CD4-positive, alpha-beta memory T cell (primary cell): ENCODE data around the gene DMAC2. TPM values are rescaled to one million over a fixed set of nuclear protein-coding genes. Genes with fewer than 3 reads are reported as not detected.

Source experiments
- CTCF ChIA-PET: fragments of 350-600 bp; sonication (Branson Sonifier 250); formaldehyde crosslinking; loops from one replicate; lab custom pipeline; 2021; ENCODE audit warnings: inconsistent platforms; ENCODE audit not compliant: partially characterized antibody; lab: Charles Lee
- POLR2A ChIA-PET: fragments of 350-600 bp; sonication (Branson Sonifier 250); formaldehyde crosslinking; loops from one replicate; lab custom pipeline; 2021; ENCODE audit not compliant: partially characterized antibody; lab: Charles Lee
- DNase-seq, 5 donors: peaks; one replicate each; pipeline versions ENCODE4 v3.0.0 to v3.0.0-alpha.2; 2020 to 2022; ENCODE audit warnings: mixed read lengths in 1 of 5
- H3K27ac ChIP-seq: one replicate; pipeline ENCODE4 v1.7.0; 2013; ENCODE audit warnings: low read depth, low read length
- H3K27me3 ChIP-seq: 2 replicates; pipeline ENCODE4 v1.7.0; 2013; ENCODE audit warnings: mild to moderate bottlenecking, low read length, moderate library complexity; ENCODE audit not compliant: insufficient read depth
- H3K36me3 ChIP-seq: 2 replicates; pipeline ENCODE4 v1.7.0; 2013; ENCODE audit warnings: mild to moderate bottlenecking, low read length, moderate library complexity; ENCODE audit not compliant: insufficient read depth
- H3K4me1 ChIP-seq: 2 replicates; pipeline ENCODE4 v1.7.0; 2013; ENCODE audit warnings: mild to moderate bottlenecking, low read length, moderate library complexity; ENCODE audit not compliant: insufficient read depth
- H3K4me3 ChIP-seq, 2 donors: one replicate each; pipeline ENCODE4 v1.7.0; 2013; ENCODE audit warnings: low read length in 2 of 2, mild to moderate bottlenecking in 1 of 2
- H3K9me3 ChIP-seq, 2 donors: one replicate each; pipeline ENCODE4 v1.7.0; 2013; ENCODE audit warnings: low read length in 2 of 2, control low read depth in 1 of 2; ENCODE audit not compliant: control insufficient read depth in 1 of 2
- H3K27ac Mint-ChIP-seq, 7 donors: one replicate each; pipeline ENCODE4 v1.8.0; 2020 to 2021; ENCODE audit warnings: mixed read lengths in 7 of 7, mild to moderate bottlenecking in 6 of 7, inconsistent platforms in 3 of 7, moderate library complexity in 3 of 7
- H3K27me3 Mint-ChIP-seq, 2 donors: one replicate each; pipeline ENCODE4 v1.8.0; 2020 to 2021; ENCODE audit warnings: mixed read lengths in 2 of 2
- H3K36me3 Mint-ChIP-seq, 2 donors: one replicate each; pipeline ENCODE4 v1.8.0; 2020 to 2021; ENCODE audit warnings: mixed read lengths in 2 of 2, inconsistent platforms in 1 of 2, mild to moderate bottlenecking in 1 of 2
- H3K4me1 Mint-ChIP-seq, 4 donors: one replicate each; pipeline ENCODE4 v1.8.0; 2020 to 2021; ENCODE audit warnings: mixed read lengths in 4 of 4, mild to moderate bottlenecking in 1 of 4
- H3K4me3 Mint-ChIP-seq, 8 donors: one replicate each; pipeline ENCODE4 v1.8.0; 2020 to 2021; ENCODE audit warnings: mixed read lengths in 8 of 8, mild to moderate bottlenecking in 7 of 8, moderate library complexity in 6 of 8, inconsistent platforms in 3 of 8
- H3K9me3 Mint-ChIP-seq, 8 donors: one replicate each; pipeline ENCODE4 v1.8.0; 2020 to 2021; ENCODE audit warnings: mixed read lengths in 8 of 8, mild to moderate bottlenecking in 5 of 8, inconsistent platforms in 3 of 8, moderate library complexity in 1 of 8
- intact Hi-C: fragments of 100-400 bp; cut with micrococcal nuclease; formaldehyde crosslinking; loops from one replicate; pipeline ENCODE4 v1.15.1; 2023
- polyA plus RNA-seq, 2 donors: library from polyadenylated mRNA; unstranded; fragments of 300-500 nt; fragmentation: Illumina TruSeq; gene quantifications; one replicate each; pipeline ENCODE4 v1.2.3, GENCODE V29; 2021
- total RNA-seq, 2 experiments: library from RNA; stranded (reverse); gene quantifications; one replicate each; pipeline ENCODE4 v1.2.3, GENCODE V29; 2021

Gene DMAC2
- total and polyA plus RNA-seq, 4 experiments from 2014 or later = 27.7 to 58.2 (median 36.0) TPM

- Histone ChIP-seq H3K27me3 (no peaks in the 10 kb centered on the region), H3K4me1 (peaks cover 12% of the 10 kb centered on the region), H3K9me3 (no peaks in the 10 kb centered on the region), H3K36me3 (peaks cover 48% of the 10 kb centered on the region), H3K27ac (no peak overlapping the region), H3K4me3 (no peak overlapping the region)
- H3K4me1 Mint-ChIP-seq = peaks cover 4 to 22% (median 11%) of the 10 kb centered on the region in 4 donors
- POLR2A ChIA-PET = no interaction called here
- peak overlapping the region in 1 of 8 donors; percentile 34 for H3K4me3 Mint-ChIP-seq
- H3K27me3 Mint-ChIP-seq = no peaks in the 10 kb centered on the region
- CTCF ChIA-PET = no interaction called here
- intact Hi-C loops = no loop called here
- peaks cover 31 to 72% of the 10 kb centered on the region in 2 donors for H3K36me3 Mint-ChIP-seq
- peak overlapping the region in 1 of 7 donors; percentile 88 for H3K27ac Mint-ChIP-seq
- no peak for DNase-seq
- H3K9me3 Mint-ChIP-seq = no peaks in the 10 kb centered on the region
These were observed 17.7 kb downstream of the DMAC2 start for GRCh38 chr19:41421973-41422372.

- no peaks in the 10 kb centered on the region for H3K27me3 Mint-ChIP-seq
- ChIA-PET CTCF (no interaction called here), POLR2A (interaction anchor here (1.3 kb wide), 1 partner anchor 13 kb away, joined by 4 read pairs; no protein-coding TSS in a partner anchor)
- Histone ChIP-seq H3K4me1 (peaks cover 10% of the 10 kb centered on the region), H3K4me3 (no peak overlapping the region), H3K9me3 (no peaks in the 10 kb centered on the region), H3K27me3 (no peaks in the 10 kb centered on the region), H3K27ac (no peak overlapping the region), H3K36me3 (peaks cover 55% of the 10 kb centered on the region)
- H3K36me3 Mint-ChIP-seq = peaks cover 31 to 68% of the 10 kb centered on the region in 2 donors
- intact Hi-C loops = no loop called here
- H3K4me1 Mint-ChIP-seq = peaks cover 4 to 17% (median 8%) of the 10 kb centered on the region in 4 donors
- peak overlapping the region in 2 of 7 donors; percentile 6 to 78 for H3K27ac Mint-ChIP-seq
- H3K4me3 Mint-ChIP-seq = no peak overlapping the region
- no peaks in the 10 kb centered on the region for H3K9me3 Mint-ChIP-seq
- no peak for DNase-seq
These were observed 18.4 kb downstream of the DMAC2 start for GRCh38 chr19:41421314-41421713.

GRCh38 chr19:41420101-41420880 lies 19.4 kb downstream of the DMAC2 start:
- Mint-ChIP-seq H3K9me3 (no peaks in the 10 kb centered on the region), H3K27ac (peak overlapping the region in 1 of 7 donors; percentile 36), H3K36me3 (peaks cover 31 to 67% of the 10 kb centered on the region in 2 donors), H3K4me1 (peaks cover 1 to 11% (median 4%) of the 10 kb centered on the region in 4 donors), H3K27me3 (no peaks in the 10 kb centered on the region), H3K4me3 (no peak overlapping the region)
- Histone ChIP-seq H3K27me3 (no peaks in the 10 kb centered on the region), H3K4me3 (no peak overlapping the region), H3K36me3 (peaks cover 59% of the 10 kb centered on the region), H3K4me1 (peaks cover 9% of the 10 kb centered on the region), H3K27ac (no peak overlapping the region), H3K9me3 (no peaks in the 10 kb centered on the region)
- CTCF ChIA-PET = interaction anchor here (1.1 kb wide), 1 partner anchor 11 kb away, joined by 4 read pairs; no protein-coding TSS in a partner anchor
- intact Hi-C loops = no loop called here
- POLR2A ChIA-PET = interaction anchor here (0.6 to 1.3 kb wide), 3 partner anchors 11 to 63 kb away, joined by 4 read pairs; no protein-coding TSS in a partner anchor
- DNase-seq = no peak

GRCh38 chr19:41416194-41416674 lies 23.5 kb downstream of the DMAC2 start:
- Histone ChIP-seq H3K4me3 (no peak overlapping the region), H3K36me3 (peaks cover 76% of the 10 kb centered on the region), H3K9me3 (no peaks in the 10 kb centered on the region), H3K4me1 (no peaks in the 10 kb centered on the region), H3K27ac (no peak overlapping the region), H3K27me3 (no peaks in the 10 kb centered on the region)
- CTCF ChIA-PET = no interaction called here
- Mint-ChIP-seq H3K9me3 (no peaks in the 10 kb centered on the region), H3K27ac (peak overlapping the region in 2 of 7 donors; percentile 22 to 63), H3K27me3 (no peaks in the 10 kb centered on the region), H3K36me3 (peaks cover 30 to 61% of the 10 kb centered on the region in 2 donors), H3K4me1 (peaks cover 0 to 2% (median under 1%) of the 10 kb centered on the region in 4 donors), H3K4me3 (no peak overlapping the region)
- POLR2A ChIA-PET = interaction anchor here (0.6 kb wide), 1 partner anchor 77 kb away, joined by 3 read pairs; no protein-coding TSS in a partner anchor
- intact Hi-C loops = no loop called here
- DNase-seq = no peak

GRCh38 chr19:41415154-41415571 lies 24.5 kb downstream of the DMAC2 start:
- no peaks in the 10 kb centered on the region for H3K9me3 ChIP-seq
- no peak overlapping the region for H3K27ac ChIP-seq
- H3K27ac Mint-ChIP-seq = no peak overlapping the region
- H3K36me3 ChIP-seq = peaks cover 73% of the 10 kb centered on the region
- H3K27me3 ChIP-seq = no peaks in the 10 kb centered on the region
- intact Hi-C loops = no loop called here
- no peak overlapping the region for H3K4me3 ChIP-seq
- H3K4me1 Mint-ChIP-seq = peaks cover under 1 to 2% (median under 1%) of the 10 kb centered on the region in 4 donors
- H3K27me3 Mint-ChIP-seq = no peaks in the 10 kb centered on the region
- no peak overlapping the region for H3K4me3 Mint-ChIP-seq
- DNase-seq = no peak
- peaks cover under 1% of the 10 kb centered on the region for H3K4me1 ChIP-seq
- H3K9me3 Mint-ChIP-seq = no peaks in the 10 kb centered on the region
- POLR2A ChIA-PET = no interaction called here
- CTCF ChIA-PET = no interaction called here
- peaks cover 34 to 56% of the 10 kb centered on the region in 2 donors for H3K36me3 Mint-ChIP-seq

- Histone ChIP-seq H3K36me3 (peaks cover 69% of the 10 kb centered on the region), H3K9me3 (no peaks in the 10 kb centered on the region), H3K27ac (no peak overlapping the region), H3K4me3 (no peak overlapping the region), H3K27me3 (no peaks in the 10 kb centered on the region), H3K4me1 (peaks cover 4% of the 10 kb centered on the region)
- H3K4me1 Mint-ChIP-seq = peaks cover 5 to 8% (median 6%) of the 10 kb centered on the region in 4 donors
- no peak for DNase-seq
- ChIA-PET POLR2A (no interaction called here), CTCF (no interaction called here)
- intact Hi-C loops = no loop called here
- no peak overlapping the region for H3K4me3 Mint-ChIP-seq
- no peaks in the 10 kb centered on the region for H3K27me3 Mint-ChIP-seq
- H3K9me3 Mint-ChIP-seq = no peaks in the 10 kb centered on the region
- H3K36me3 Mint-ChIP-seq = peaks cover 29 to 55% of the 10 kb centered on the region in 2 donors
- no peak overlapping the region for H3K27ac Mint-ChIP-seq
These were observed 25.3 kb downstream of the DMAC2 start for GRCh38 chr19:41414461-41414860.

- Mint-ChIP-seq H3K36me3 (peaks cover 26 to 54% of the 10 kb centered on the region in 2 donors), H3K9me3 (no peaks in the 10 kb centered on the region), H3K4me3 (no peak overlapping the region), H3K27me3 (no peaks in the 10 kb centered on the region), H3K27ac (no peak overlapping the region), H3K4me1 (peaks cover 6 to 13% (median 10%) of the 10 kb centered on the region in 4 donors)
- no peak for DNase-seq
- H3K9me3 ChIP-seq = no peaks in the 10 kb centered on the region
- intact Hi-C loops = no loop called here
- H3K4me1 ChIP-seq = peaks cover 4% of the 10 kb centered on the region
- CTCF ChIA-PET = no interaction called here
- no peaks in the 10 kb centered on the region for H3K27me3 ChIP-seq
- peaks cover 65% of the 10 kb centered on the region for H3K36me3 ChIP-seq
- H3K4me3 ChIP-seq = no peak overlapping the region
- POLR2A ChIA-PET = no interaction called here
- H3K27ac ChIP-seq = no peak overlapping the region
These were observed 25.8 kb downstream of the DMAC2 start for GRCh38 chr19:41413947-41414346.
